Upper lobe of right lung (tissue), 1 donor: Measurements from ENCODE around the gene DENND6B. TPM values are rescaled to one million over a fixed set of nuclear protein-coding genes. Genes with fewer than 3 reads are reported as not detected.

ENCODE experiments used
- ATAC-seq: fragments of 200-7000 bp; cut with Tn5 transposase; one replicate; pipeline ENCODE4 v1.9.1; 2020; ENCODE audit warnings: mild to moderate bottlenecking, moderate library complexity
- DNase-seq: peaks from one replicate; pipeline ENCODE4 v3.0.0-alpha.2; 2020
- H3K27ac ChIP-seq: fragments of 200-600 bp; one replicate; pipeline ENCODE4 v1.8.0; 2022
- H3K27me3 ChIP-seq: fragments of 200-600 bp; one replicate; pipeline ENCODE4 v1.8.0; 2022; ENCODE audit warnings: mild to moderate bottlenecking
- H3K36me3 ChIP-seq: fragments of 200-600 bp; one replicate; pipeline ENCODE4 v1.8.0; 2022
- H3K4me1 ChIP-seq: fragments of 200-600 bp; one replicate; pipeline ENCODE4 v1.8.0; 2022
- H3K4me3 ChIP-seq: fragments of 200-600 bp; one replicate; pipeline ENCODE4 v1.8.0; 2022; ENCODE audit warnings: mild to moderate bottlenecking
- H3K9me3 ChIP-seq: fragments of 200-600 bp; one replicate; pipeline ENCODE4 v1.8.0; 2022
- intact Hi-C: fragments of 100-400 bp; cut with DNase I; formaldehyde crosslinking; loops from one replicate; pipeline ENCODE4 v1.11.0; 2022
- total RNA-seq: library from RNA; stranded (reverse); fragmentation: NEBNext Ultra II Directional; extraction: Animal tissue kit (Norgen Biotek cat#: 25700); gene quantifications from one replicate; pipeline ENCODE4 v1.2.1, GENCODE V29; 2021
- TF ChIP-seq, protein P1 (sequence below): fragments of 200-600 bp; IDR thresholded peaks from one replicate; pipeline ENCODE4 v1.8.0; 2022; ENCODE audit warnings: antibody characterized with exemption
- donor health status: DM: no; HTN: yes; CAD: no; lungs with severe emphysema.

The DENND6B gene
- total RNA-seq, 1 donor from 2014 or later = 9.3 TPM

DNA sequence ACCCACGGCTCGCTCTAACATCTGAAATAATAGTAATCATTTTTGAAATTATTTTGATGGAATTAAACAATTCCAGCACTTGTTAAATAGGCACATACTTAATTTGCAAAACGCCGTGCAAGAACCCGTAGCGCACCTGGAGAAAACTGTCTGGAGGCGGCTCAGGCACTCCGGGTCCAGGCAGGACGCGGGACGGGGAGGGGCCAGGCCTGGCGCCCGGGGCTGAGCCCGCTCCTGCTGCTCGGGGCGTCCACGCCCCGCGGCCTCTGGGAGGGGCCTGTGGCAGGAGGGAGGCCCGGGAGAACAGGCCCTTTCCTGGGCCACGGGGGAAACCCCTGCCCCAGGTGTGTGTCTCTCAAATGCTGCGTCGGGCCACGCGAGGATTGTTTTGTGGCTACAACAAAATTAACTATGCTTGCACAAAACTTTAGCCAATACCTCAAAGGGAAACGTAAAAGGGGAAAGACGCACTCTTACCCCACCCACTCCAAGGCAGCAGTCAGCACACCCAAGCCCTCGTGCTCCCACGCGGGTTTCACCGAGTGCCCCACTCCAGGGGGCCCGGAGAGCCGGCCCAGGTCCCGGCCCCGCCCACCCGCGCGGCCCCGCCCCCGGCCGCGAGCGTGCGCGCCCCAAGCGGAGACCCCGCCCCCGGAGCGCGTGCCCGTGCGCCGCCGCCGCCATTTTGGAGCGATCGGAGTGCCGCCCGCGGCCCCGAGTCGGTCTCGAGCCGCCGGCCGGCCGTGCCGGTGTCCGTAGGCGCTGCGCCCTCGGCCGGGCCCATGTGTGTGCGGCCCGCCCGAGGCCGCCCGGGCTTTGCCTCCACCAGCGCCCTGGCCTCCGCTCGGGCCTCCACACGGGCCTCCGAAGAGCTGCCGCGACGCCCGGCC lies 16.1 kb upstream of the DENND6B start, which contains the start of gene PPP6R2:
Gene PPP6R2 (plus strand): TSS at position 677 of the 890 bp plus-strand sequence. CDS start 50,582 bp downstream, outside the sequence.
- DNase-seq = peak; percentile 92
- ATAC-seq = peak; percentile 93
- H3K4me3 ChIP-seq = peak within 1 kb of the TSS; percentile 69
- H3K27me3 ChIP-seq = no peaks in the 10 kb centered on the region
- peaks cover 7% of the 10 kb centered on the region for H3K4me1 ChIP-seq
- no peaks in the 10 kb centered on the region for H3K9me3 ChIP-seq
- peak within 1 kb of the TSS; percentile 78 for H3K27ac ChIP-seq
- TF ChIP-seq, protein P1, sequence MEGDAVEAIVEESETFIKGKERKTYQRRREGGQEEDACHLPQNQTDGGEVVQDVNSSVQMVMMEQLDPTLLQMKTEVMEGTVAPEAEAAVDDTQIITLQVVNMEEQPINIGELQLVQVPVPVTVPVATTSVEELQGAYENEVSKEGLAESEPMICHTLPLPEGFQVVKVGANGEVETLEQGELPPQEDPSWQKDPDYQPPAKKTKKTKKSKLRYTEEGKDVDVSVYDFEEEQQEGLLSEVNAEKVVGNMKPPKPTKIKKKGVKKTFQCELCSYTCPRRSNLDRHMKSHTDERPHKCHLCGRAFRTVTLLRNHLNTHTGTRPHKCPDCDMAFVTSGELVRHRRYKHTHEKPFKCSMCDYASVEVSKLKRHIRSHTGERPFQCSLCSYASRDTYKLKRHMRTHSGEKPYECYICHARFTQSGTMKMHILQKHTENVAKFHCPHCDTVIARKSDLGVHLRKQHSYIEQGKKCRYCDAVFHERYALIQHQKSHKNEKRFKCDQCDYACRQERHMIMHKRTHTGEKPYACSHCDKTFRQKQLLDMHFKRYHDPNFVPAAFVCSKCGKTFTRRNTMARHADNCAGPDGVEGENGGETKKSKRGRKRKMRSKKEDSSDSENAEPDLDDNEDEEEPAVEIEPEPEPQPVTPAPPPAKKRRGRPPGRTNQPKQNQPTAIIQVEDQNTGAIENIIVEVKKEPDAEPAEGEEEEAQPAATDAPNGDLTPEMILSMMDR = peak; percentile 2
- no peaks in the 10 kb centered on the region for H3K36me3 ChIP-seq
- intact Hi-C loops = no loop called here

- H3K9me3 ChIP-seq = no peaks in the 10 kb centered on the region
- H3K4me3 ChIP-seq = peak overlapping the region; percentile 69
- ATAC-seq (peak; percentile 87), DNase-seq (peak; percentile 93)
- H3K27ac ChIP-seq = peak overlapping the region; percentile 68
- no peaks in the 10 kb centered on the region for H3K36me3 ChIP-seq
- intact Hi-C loops = no loop called here
- TF ChIP-seq, protein P1 = peak; percentile 96
- H3K27me3 ChIP-seq = no peaks in the 10 kb centered on the region
- H3K4me1 ChIP-seq = peaks cover 7% of the 10 kb centered on the region
Measured at GRCh38 chr22:50341977-50342650, 15.3 kb upstream of the DENND6B start.

- Histone ChIP-seq H3K4me1 (peaks cover 7% of the 10 kb centered on the region), H3K9me3 (no peaks in the 10 kb centered on the region), H3K27me3 (no peaks in the 10 kb centered on the region), H3K36me3 (no peaks in the 10 kb centered on the region), H3K4me3 (no peak overlapping the region), H3K27ac (no peak overlapping the region)
- ATAC-seq (no peak), DNase-seq (no peak)
- intact Hi-C loops = no loop called here
- TF ChIP-seq, protein P1 = no peak
Measured at GRCh38 chr22:50339945-50340879, 13.4 kb upstream of the DENND6B start.

DNA sequence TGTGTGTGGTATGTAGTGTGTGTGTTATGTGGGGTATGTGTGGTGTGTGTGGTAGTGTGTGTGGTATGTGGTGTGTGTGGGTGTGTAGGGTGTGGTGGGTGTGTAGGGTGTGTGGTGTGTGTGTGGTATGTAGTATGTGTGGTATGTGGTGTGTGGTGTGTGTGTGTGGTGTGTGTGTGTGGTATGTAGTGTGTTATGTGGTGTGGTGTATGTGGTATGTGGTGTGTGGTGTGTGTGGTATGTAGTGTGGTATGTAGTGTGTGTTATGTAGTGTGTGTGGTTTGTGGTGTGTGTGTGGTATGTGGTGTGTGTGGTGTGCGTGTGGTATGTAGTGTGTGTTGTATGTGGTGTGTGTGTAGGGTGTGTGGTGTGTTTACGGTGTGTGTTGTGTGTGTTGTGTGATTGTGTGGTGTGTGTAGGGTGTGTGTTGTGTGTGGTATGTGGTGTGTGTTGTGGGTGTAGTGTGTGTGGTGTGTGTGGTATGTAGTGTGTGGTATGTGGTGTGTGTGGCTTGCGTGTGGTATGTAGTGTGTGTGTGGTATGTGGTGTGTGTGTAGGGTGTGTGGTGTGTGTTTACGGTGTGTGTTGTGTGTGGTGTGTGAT lies 12.1 kb upstream of the DENND6B start:
- Histone ChIP-seq H3K36me3 (no peaks in the 10 kb centered on the region), H3K27ac (no peak overlapping the region), H3K9me3 (no peaks in the 10 kb centered on the region), H3K4me3 (no peak overlapping the region), H3K27me3 (no peaks in the 10 kb centered on the region), H3K4me1 (peaks cover 7% of the 10 kb centered on the region)
- intact Hi-C loops = no loop called here
- ATAC-seq (no peak), DNase-seq (no peak)
- TF ChIP-seq, protein P1 = no peak
